ENCODE results near the gene CMTM5.
A peak's percentile ranks its signal among the peaks of the same experiment; 100 is the strongest.

CMTM5 gene

GRCh38 chr14:23351681-23352505 lies 25.0 kb upstream of the CMTM5 start:
- peaks cover 3 to 8% of the 10 kb centered on the region in 2 donors for H3K4me1 Mint-ChIP-seq (ENCODE audit: low read depth in 2 of 2)
- peaks cover 70 to 89% of the 10 kb centered on the region in 2 donors for H3K27me3 Mint-ChIP-seq
- no peak for DNase-seq
- H3K36me3 Mint-ChIP-seq (ENCODE audit: insufficient read depth) = peaks cover 5% of the 10 kb centered on the region
- peak; percentile 27 for ATAC-seq (replicated peaks)
- no peaks in the 10 kb centered on the region for H3K9me3 Mint-ChIP-seq
- no peak overlapping the region for H3K27ac Mint-ChIP-seq
- peak overlapping the region; percentile 36 to 72 for H3K4me3 Mint-ChIP-seq

DNA sequence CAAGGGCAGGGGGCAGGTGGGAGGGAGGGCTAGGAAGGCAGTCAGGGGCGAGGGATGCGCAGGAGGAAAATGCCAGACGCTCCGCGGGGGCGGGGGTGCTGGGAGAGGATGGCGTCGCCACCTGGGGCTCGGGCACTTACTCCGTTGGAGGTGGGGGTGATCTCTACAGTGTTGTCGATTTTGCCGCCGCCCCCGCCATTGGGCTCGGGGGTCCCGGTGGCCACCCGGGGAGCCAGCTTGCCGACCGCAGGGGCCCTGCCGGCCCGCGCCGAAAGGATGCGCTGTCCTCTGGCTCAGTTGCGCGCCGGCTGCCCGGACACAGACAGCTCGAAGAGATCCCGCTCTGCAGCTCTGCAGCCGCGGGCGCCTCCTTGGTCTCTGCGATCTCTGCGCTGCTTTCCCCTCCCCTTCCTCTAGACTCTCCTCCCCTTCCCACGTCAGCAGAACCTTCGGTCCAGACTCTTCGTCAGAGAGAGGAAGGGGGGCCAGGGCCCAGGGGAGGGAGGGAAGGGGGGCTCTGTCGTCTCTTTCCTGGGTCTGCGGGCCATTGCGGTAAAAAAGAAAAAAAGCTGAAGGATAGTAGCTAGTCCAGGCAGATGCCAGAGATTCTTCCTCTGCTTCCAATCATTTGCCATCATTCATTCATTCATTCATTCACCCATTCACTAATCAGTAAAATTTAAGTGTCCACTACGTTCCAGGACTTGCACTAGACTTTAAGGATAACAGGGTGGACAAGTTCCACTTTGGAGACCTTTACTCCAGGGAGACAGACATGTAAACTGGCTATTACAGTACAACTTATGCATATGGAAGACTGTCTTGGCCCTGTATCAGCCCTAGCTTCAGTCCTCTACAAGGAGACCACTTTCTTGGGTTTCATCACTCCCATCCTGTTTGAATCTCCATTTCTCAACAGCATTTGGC lies 24.1 kb upstream of the CMTM5 start, which contains the start of gene SLC22A17:
Gene SLC22A17, minus strand, starts transcription at position 382 of the 927 bp plus-strand sequence.
- peaks cover 3 to 8% of the 10 kb centered on the region in 2 donors for H3K4me1 Mint-ChIP-seq (ENCODE audit: low read depth in 2 of 2)
- no peak within 1 kb of the TSS for H3K27ac Mint-ChIP-seq
- DNase-seq (peak in 2 of 3 experiments; percentile 13 to 32), ATAC-seq (replicated peaks) (peak; percentile 82)
- peak within 1 kb of the TSS; percentile 36 to 72 for H3K4me3 Mint-ChIP-seq
- H3K27me3 Mint-ChIP-seq = peaks cover 70 to 80% of the 10 kb centered on the region in 2 donors
- H3K36me3 Mint-ChIP-seq (ENCODE audit: insufficient read depth) = peaks cover 5% of the 10 kb centered on the region
- no peaks in the 10 kb centered on the region for H3K9me3 Mint-ChIP-seq

GRCh38 chr14:23353433-23353780 lies 23.4 kb upstream of the CMTM5 start:
- DNase-seq (no peak), ATAC-seq (replicated peaks) (no peak)
- peak overlapping the region; percentile 36 to 72 for H3K4me3 Mint-ChIP-seq
- peaks cover 5% of the 10 kb centered on the region for H3K36me3 Mint-ChIP-seq (ENCODE audit: insufficient read depth)
- no peak overlapping the region for H3K27ac Mint-ChIP-seq
- H3K9me3 Mint-ChIP-seq = no peaks in the 10 kb centered on the region
- H3K4me1 Mint-ChIP-seq (ENCODE audit: low read depth in 2 of 2) = peaks cover 3 to 8% of the 10 kb centered on the region in 2 donors
- peaks cover 69 to 74% of the 10 kb centered on the region in 2 donors for H3K27me3 Mint-ChIP-seq

DNA sequence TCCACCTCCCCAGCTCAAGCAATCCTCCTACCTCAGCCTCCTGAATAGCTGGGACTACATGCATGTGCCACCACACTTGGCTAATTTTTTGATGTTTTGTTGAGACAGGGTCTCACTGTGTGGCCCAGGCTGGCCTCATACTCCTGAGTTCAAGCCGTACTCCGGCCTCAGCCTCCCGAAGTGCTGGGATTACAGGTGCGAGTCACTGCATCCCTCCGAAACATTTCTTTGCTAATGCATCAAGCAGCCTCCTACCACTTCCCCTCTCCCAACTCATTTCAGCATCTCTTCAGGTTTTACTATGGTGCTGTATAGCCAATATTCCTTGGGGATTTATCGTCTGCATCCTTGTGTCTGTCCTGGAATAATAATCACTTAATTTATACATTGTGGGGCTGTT lies 21.9 kb upstream of the CMTM5 start:
- Mint-ChIP-seq H3K4me3 (no peak overlapping the region), H3K27me3 (peaks cover 61 to 73% of the 10 kb centered on the region in 2 donors), H3K9me3 (no peaks in the 10 kb centered on the region), H3K36me3 (ENCODE audit: insufficient read depth) (peaks cover 4% of the 10 kb centered on the region), H3K27ac (no peak overlapping the region), H3K4me1 (ENCODE audit: low read depth in 2 of 2) (peaks cover 3 to 8% of the 10 kb centered on the region in 2 donors)
- DNase-seq (no peak), ATAC-seq (replicated peaks) (no peak)

GRCh38 chr14:23355871-23356435 lies 20.9 kb upstream of the CMTM5 start:
- ATAC-seq (replicated peaks) (no peak), DNase-seq (no peak)
- H3K27ac Mint-ChIP-seq = peak overlapping the region in 1 of 2 donors; percentile 6
- no peaks in the 10 kb centered on the region for H3K9me3 Mint-ChIP-seq
- peaks cover 51 to 70% of the 10 kb centered on the region in 2 donors for H3K27me3 Mint-ChIP-seq
- peaks cover 3 to 8% of the 10 kb centered on the region in 2 donors for H3K4me1 Mint-ChIP-seq (ENCODE audit: low read depth in 2 of 2)
- H3K4me3 Mint-ChIP-seq = no peak overlapping the region
- H3K36me3 Mint-ChIP-seq (ENCODE audit: insufficient read depth) = peaks cover 3% of the 10 kb centered on the region

DNA sequence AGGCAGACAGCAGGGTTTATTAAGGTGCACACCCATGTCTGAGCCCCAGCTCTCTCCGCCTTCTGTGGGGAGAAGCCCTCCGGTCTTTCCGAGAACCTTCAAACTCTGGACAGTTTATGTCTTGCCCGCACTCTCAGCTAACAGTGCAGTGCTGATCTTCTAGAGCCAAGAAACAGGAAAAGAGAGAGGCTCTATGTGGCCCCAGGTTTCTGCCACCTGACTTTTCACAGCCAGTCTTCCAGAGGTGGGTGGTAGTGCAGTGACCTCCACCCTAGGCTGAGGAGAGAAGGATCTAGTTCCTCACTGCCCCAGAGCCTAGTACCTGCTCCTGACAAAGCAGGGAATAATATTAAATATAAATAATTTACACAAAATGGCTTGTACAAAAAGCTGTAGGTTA lies 20.2 kb upstream of the CMTM5 start:
- DNase-seq (no peak), ATAC-seq (replicated peaks) (no peak)
- peaks cover 46 to 63% of the 10 kb centered on the region in 2 donors for H3K27me3 Mint-ChIP-seq
- no peaks in the 10 kb centered on the region for H3K9me3 Mint-ChIP-seq
- H3K4me1 Mint-ChIP-seq (ENCODE audit: low read depth in 2 of 2) = peaks cover 0 to 3% of the 10 kb centered on the region in 2 donors
- peaks cover 3% of the 10 kb centered on the region for H3K36me3 Mint-ChIP-seq (ENCODE audit: insufficient read depth)
- H3K4me3 Mint-ChIP-seq = no peak overlapping the region
- H3K27ac Mint-ChIP-seq = peak overlapping the region in 1 of 2 donors; percentile 6

- peaks cover 46 to 62% of the 10 kb centered on the region in 2 donors for H3K27me3 Mint-ChIP-seq
- no peaks in the 10 kb centered on the region for H3K9me3 Mint-ChIP-seq
- H3K4me1 Mint-ChIP-seq (ENCODE audit: low read depth in 2 of 2) = peaks cover 0 to 3% of the 10 kb centered on the region in 2 donors
- ATAC-seq (replicated peaks) (no peak), DNase-seq (no peak)
- H3K36me3 Mint-ChIP-seq (ENCODE audit: insufficient read depth) = peaks cover 3% of the 10 kb centered on the region
- H3K27ac Mint-ChIP-seq = no peak overlapping the region
- no peak overlapping the region for H3K4me3 Mint-ChIP-seq
Observed at GRCh38 chr14:23357261-23357660, 19.6 kb upstream of the CMTM5 start.

GRCh38 chr14:23358042-23358441 lies 18.8 kb upstream of the CMTM5 start:
- Mint-ChIP-seq H3K27ac (no peak overlapping the region), H3K4me1 (ENCODE audit: low read depth in 2 of 2) (peaks cover 0 to under 1% of the 10 kb centered on the region in 2 donors), H3K36me3 (ENCODE audit: insufficient read depth) (peaks cover 4% of the 10 kb centered on the region), H3K4me3 (no peak overlapping the region), H3K27me3 (peaks cover 42 to 57% of the 10 kb centered on the region in 2 donors), H3K9me3 (no peaks in the 10 kb centered on the region)
- DNase-seq (no peak), ATAC-seq (replicated peaks) (no peak)

DNA sequence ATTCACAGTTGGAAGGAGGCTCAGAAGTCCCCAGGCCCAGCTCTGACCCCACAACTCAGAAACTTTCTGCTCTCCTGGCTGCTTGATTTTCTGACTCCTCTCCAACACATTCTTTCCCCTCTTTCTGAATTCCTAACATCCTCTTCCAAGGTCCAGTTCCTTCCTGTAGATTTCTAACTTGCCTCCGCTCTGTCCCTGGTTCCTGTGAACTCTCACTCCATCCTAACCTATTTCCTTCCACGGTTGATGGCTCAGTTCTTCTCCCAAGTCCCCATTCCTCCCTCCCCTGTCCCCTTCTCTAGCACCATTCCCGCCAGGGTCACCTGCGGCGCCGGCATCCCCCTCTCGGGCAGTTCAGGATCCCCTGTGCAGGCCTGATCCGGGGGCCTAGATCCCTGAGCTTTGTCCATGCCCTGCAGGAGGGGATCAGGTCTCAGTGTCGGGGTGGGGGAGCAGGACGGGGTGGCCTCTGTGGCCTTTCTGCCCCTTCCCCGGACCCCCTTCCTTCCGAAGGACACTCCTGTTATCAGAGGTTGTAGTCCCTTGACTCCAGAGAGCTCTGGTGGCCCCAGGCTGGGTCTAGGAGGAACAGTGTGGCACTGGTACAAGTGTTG lies 18.2 kb upstream of the CMTM5 start:
- Mint-ChIP-seq H3K4me3 (no peak overlapping the region), H3K27me3 (peaks cover 36 to 51% of the 10 kb centered on the region in 2 donors), H3K4me1 (ENCODE audit: low read depth in 2 of 2) (no peaks in the 10 kb centered on the region), H3K9me3 (no peaks in the 10 kb centered on the region), H3K27ac (no peak overlapping the region), H3K36me3 (ENCODE audit: insufficient read depth) (peaks cover 4% of the 10 kb centered on the region)
- DNase-seq (no peak), ATAC-seq (replicated peaks) (no peak)

DNA sequence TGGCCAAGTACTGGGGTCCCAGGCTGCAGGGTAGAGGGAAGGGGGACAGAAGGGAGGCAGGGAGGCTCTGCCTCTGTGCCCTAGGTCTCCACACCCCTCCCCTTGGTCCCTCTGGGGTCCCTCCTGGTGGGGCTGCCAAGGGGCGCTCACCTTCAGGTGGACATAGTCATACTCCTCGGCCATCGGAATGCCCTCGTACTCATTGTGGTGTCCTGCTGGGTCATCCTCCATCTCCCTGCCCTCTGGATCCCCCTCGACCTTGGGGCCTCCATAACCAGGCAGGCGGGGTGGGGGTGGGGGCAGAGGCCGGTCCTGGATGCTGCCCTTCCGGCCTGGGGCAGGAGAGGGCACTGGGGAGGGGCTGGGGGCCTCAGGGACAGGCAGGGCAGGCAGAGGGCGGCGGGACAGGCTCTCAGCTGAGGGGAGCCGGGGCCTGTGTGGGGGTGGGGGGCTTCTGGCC lies 17.6 kb upstream of the CMTM5 start:
- Mint-ChIP-seq H3K27ac (no peak overlapping the region), H3K36me3 (ENCODE audit: insufficient read depth) (peaks cover 4% of the 10 kb centered on the region), H3K4me3 (no peak overlapping the region), H3K9me3 (no peaks in the 10 kb centered on the region), H3K4me1 (ENCODE audit: low read depth in 2 of 2) (no peaks in the 10 kb centered on the region), H3K27me3 (peaks cover 31 to 51% of the 10 kb centered on the region in 2 donors)
- no peak for DNase-seq
- ATAC-seq (replicated peaks) = no peak

- no peak for DNase-seq
- no peak overlapping the region for H3K27ac Mint-ChIP-seq
- no peaks in the 10 kb centered on the region for H3K9me3 Mint-ChIP-seq
- peaks cover 31 to 51% of the 10 kb centered on the region in 2 donors for H3K27me3 Mint-ChIP-seq
- H3K4me3 Mint-ChIP-seq = no peak overlapping the region
- H3K36me3 Mint-ChIP-seq (ENCODE audit: insufficient read depth) = peaks cover 4% of the 10 kb centered on the region
- no peak for ATAC-seq (replicated peaks)
- no peaks in the 10 kb centered on the region for H3K4me1 Mint-ChIP-seq (ENCODE audit: low read depth in 2 of 2)
Observed at GRCh38 chr14:23359722-23360447, 17.0 kb upstream of the CMTM5 start.

GRCh38 chr14:23360496-23360895 lies 16.4 kb upstream of the CMTM5 start:
- DNase-seq (no peak), ATAC-seq (replicated peaks) (no peak)
- H3K9me3 Mint-ChIP-seq = no peaks in the 10 kb centered on the region
- H3K27me3 Mint-ChIP-seq = peaks cover 26 to 48% of the 10 kb centered on the region in 2 donors
- no peaks in the 10 kb centered on the region for H3K4me1 Mint-ChIP-seq (ENCODE audit: low read depth in 2 of 2)
- no peak overlapping the region for H3K4me3 Mint-ChIP-seq
- H3K27ac Mint-ChIP-seq = no peak overlapping the region
- H3K36me3 Mint-ChIP-seq (ENCODE audit: insufficient read depth) = peaks cover 4% of the 10 kb centered on the region
